Fibroblast of pulmonary artery (primary cell): Measurements from ENCODE around the gene DENND5B.
"Not testable (repeated sequence)": the region's sequence is repeated elsewhere in the genome, so short reads cannot be mapped to it uniquely, and the experiment has no call there.

Source experiments
- DNase-seq: peaks from one replicate; pipeline ENCODE4 v3.0.0-alpha.2; 2010; ENCODE audit warnings: low read depth
- H3K4me3 ChIP-seq: replicated peaks from 2 replicates; pipeline ENCODE4 v1.5.1; 2011; ENCODE audit warnings: low read depth, mild to moderate bottlenecking, control low read depth, low read length, moderate library complexity
- TF ChIP-seq, protein P1 (sequence below): IDR thresholded peaks from 2 replicates; pipeline ENCODE4 v1.5.1; 2011; ENCODE audit warnings: mild to moderate bottlenecking, control low read depth, low read length, inconsistent platforms; ENCODE audit errors: missing control alignments

DENND5B gene

GRCh38 chr12:31508436-31509150, 82.3 kb downstream of the DENND5B start:
- no peak overlapping the region for H3K4me3 ChIP-seq
- TF ChIP-seq, protein P1, sequence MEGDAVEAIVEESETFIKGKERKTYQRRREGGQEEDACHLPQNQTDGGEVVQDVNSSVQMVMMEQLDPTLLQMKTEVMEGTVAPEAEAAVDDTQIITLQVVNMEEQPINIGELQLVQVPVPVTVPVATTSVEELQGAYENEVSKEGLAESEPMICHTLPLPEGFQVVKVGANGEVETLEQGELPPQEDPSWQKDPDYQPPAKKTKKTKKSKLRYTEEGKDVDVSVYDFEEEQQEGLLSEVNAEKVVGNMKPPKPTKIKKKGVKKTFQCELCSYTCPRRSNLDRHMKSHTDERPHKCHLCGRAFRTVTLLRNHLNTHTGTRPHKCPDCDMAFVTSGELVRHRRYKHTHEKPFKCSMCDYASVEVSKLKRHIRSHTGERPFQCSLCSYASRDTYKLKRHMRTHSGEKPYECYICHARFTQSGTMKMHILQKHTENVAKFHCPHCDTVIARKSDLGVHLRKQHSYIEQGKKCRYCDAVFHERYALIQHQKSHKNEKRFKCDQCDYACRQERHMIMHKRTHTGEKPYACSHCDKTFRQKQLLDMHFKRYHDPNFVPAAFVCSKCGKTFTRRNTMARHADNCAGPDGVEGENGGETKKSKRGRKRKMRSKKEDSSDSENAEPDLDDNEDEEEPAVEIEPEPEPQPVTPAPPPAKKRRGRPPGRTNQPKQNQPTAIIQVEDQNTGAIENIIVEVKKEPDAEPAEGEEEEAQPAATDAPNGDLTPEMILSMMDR = no peak

DNA sequence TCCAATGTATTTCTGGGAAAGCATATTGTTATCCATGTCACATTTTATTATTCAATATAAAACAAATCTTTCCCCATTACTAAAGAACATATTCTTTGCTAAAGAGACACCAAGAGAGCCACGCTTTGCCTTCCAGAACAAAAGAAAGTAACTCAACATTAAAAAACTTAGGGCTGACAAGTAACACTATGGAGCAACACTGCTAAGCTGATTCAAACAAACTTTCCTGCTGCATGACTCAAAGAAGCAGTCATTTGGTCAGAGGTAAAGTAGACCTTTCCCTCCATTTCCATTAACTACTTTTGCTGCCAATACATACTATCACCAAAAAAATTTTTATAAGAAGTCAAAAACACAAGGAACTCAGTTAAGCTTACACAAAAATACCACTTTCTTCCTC, 83.0 kb downstream of the DENND5B start:
- no peak overlapping the region for H3K4me3 ChIP-seq
- TF ChIP-seq, protein P1 = no peak
- peak; percentile 54 for DNase-seq

More at GRCh38 chr12:31508436-31509150, 82.3 kb downstream of the DENND5B start:
- DNase-seq = no peak

DNA sequence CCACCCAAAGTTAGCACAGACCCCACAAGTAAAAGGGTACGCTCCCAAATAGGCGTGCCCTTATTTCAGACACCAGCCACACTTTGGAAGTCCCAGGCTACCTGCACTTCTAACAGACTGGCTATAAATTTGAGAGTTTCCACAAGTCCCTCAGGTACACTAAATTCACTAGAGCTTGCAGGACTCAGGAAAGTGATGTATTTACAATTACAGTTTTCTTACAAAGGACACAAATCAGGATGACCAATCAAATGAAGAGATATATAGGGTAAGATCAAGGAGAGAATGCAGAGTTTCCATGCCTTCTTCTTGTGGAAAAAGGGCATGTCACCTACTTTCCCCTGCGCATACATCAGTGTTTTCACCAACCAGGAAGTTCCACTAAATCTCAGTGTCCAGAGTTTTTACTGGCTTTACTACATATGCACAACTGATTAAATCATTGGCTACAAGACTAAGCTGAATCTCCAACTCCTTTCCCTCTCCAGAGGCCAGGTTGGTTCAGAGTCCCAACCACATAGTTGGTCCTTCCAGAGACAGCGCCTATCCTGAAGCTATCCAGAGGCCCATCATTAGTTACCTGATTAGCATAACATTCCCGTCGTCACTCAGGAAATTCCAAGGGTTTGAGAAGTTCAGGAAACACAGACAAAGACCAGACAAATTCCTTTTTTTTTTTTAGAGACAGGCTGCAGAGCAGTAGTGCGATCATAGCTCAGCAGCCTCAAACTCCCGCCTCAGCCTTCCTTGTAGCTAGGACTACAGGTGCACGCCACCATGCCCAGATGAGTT, 84.2 kb downstream of the DENND5B start:
- no peak overlapping the region for H3K4me3 ChIP-seq
- TF ChIP-seq, protein P1 = no peak
- DNase-seq = peak; percentile 83

- no peak overlapping the region for H3K4me3 ChIP-seq
- TF ChIP-seq, protein P1 = no peak
- no peak for DNase-seq
Measured at GRCh38 chr12:31504625-31505222, 86.2 kb downstream of the DENND5B start.

DNA sequence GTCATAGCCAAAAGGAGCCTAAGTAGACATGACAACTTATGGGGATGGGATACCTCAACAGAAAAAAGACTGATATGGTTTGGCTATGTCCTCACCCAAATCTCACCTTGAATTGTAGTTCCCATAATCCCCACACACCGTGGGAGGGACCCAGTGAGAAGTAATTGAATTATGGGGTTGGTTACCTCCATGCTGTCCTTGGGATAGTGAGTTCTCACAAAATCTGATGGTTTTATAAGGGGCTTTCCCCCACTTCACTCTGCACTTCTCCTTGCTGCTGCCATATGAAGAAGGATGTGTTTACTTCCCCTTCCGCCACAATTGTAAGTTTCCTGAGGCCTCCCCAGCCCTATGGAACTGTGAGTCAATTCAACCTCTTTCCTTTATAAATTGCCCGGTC, 89.9 kb downstream of the DENND5B start:
- not testable (repeated sequence) for DNase-seq, H3K4me3 ChIP-seq

GRCh38 chr12:31499567-31499966, 91.4 kb downstream of the DENND5B start:
- no peak overlapping the region for H3K4me3 ChIP-seq
- no peak for DNase-seq
- TF ChIP-seq, protein P1 = no peak

- TF ChIP-seq, protein P1 = no peak
- H3K4me3 ChIP-seq = no peak overlapping the region
- no peak for DNase-seq
Measured at GRCh38 chr12:31498424-31498823, 92.5 kb downstream of the DENND5B start.
